OCI-LY1 (cell line): ENCODE data around the gene SEMA3B.

ENCODE experiments used
- EZH2 ChIP-seq: fragments of 200-600 bp; sonication (generic), shearing (Covaris generic); IDR thresholded peaks from 2 replicates; pipeline ENCODE4 v1.8.0; 2017; ENCODE audit warnings: borderline replicate concordance, mixed run types, mild to moderate bottlenecking, antibody characterized with exemption, low read length, moderate library complexity, mixed read lengths
- TF ChIP-seq, protein P1 (sequence below): fragments of 200-600 bp; sonication (generic), shearing (Covaris generic); IDR thresholded peaks from 2 replicates; pipeline ENCODE4 v1.5.1; 2017; ENCODE audit warnings: mild to moderate bottlenecking, antibody characterized with exemption, low read length, moderate library complexity, mixed read lengths

DNA sequence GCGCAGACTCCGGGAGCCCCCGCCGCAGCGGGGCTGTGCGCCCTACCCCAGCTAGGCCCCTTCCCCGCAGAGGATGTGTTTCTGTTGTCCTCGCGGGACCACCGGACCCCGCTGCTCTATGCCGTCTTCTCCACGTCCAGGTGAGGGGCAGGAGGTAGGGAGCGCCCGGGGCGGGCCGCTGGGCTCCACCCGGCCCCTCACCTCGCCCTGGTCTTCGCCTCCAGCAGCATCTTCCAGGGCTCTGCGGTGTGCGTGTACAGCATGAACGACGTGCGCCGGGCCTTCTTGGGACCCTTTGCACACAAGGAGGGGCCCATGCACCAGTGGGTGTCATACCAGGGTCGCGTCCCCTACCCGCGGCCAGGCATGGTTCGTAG lies 4.7 kb downstream of the SEMA3B start:
- TF ChIP-seq, protein P1, sequence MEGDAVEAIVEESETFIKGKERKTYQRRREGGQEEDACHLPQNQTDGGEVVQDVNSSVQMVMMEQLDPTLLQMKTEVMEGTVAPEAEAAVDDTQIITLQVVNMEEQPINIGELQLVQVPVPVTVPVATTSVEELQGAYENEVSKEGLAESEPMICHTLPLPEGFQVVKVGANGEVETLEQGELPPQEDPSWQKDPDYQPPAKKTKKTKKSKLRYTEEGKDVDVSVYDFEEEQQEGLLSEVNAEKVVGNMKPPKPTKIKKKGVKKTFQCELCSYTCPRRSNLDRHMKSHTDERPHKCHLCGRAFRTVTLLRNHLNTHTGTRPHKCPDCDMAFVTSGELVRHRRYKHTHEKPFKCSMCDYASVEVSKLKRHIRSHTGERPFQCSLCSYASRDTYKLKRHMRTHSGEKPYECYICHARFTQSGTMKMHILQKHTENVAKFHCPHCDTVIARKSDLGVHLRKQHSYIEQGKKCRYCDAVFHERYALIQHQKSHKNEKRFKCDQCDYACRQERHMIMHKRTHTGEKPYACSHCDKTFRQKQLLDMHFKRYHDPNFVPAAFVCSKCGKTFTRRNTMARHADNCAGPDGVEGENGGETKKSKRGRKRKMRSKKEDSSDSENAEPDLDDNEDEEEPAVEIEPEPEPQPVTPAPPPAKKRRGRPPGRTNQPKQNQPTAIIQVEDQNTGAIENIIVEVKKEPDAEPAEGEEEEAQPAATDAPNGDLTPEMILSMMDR: no peak
- TF ChIP-seq EZH2: no peak
